Central memory CD4-positive, alpha-beta T cell (primary cell): ENCODE results near the gene EBF3.

Source experiments
- DNase-seq: peaks from one replicate; pipeline ENCODE4 v3.0.0; 2022

The EBF3 gene

GRCh38 chr10:129970465-129971364, 6.6 kb upstream of the EBF3 start:
- DNase-seq: no peak

GRCh38 chr10:129969911-129970464, 5.9 kb upstream of the EBF3 start:
- DNase-seq: no peak

GRCh38 chr10:129969184-129969910, 5.3 kb upstream of the EBF3 start:
- no peak for DNase-seq

- no peak for DNase-seq
Measured at GRCh38 chr10:129968853-129969183, 4.7 kb upstream of the EBF3 start.

GRCh38 chr10:129968020-129968852, 4.2 kb upstream of the EBF3 start:
- DNase-seq: no peak

- DNase-seq: no peak
Measured at GRCh38 chr10:129967579-129968019, 3.5 kb upstream of the EBF3 start.

- no peak for DNase-seq
Measured at GRCh38 chr10:129966889-129967578, 3.0 kb upstream of the EBF3 start.

GRCh38 chr10:129966370-129966888, 2.4 kb upstream of the EBF3 start:
- no peak for DNase-seq

GRCh38 chr10:129965959-129966358, 1.9 kb upstream of the EBF3 start:
- no peak for DNase-seq

GRCh38 chr10:129965425-129965808, 1.3 kb upstream of the EBF3 start:
- DNase-seq: no peak

GRCh38 chr10:129964611-129965424, 744 bp upstream of the EBF3 start:
- DNase-seq: no peak

- no peak for DNase-seq
Measured at GRCh38 chr10:129962872-129963640, 1.0 kb downstream of the EBF3 start.

GRCh38 chr10:129962031-129962871, 1.8 kb downstream of the EBF3 start:
- no peak for DNase-seq

GRCh38 chr10:129961157-129961701, 2.8 kb downstream of the EBF3 start:
- no peak for DNase-seq

GRCh38 chr10:129960481-129961156, 3.5 kb downstream of the EBF3 start:
- no peak for DNase-seq

GRCh38 chr10:129959544-129960480, 4.3 kb downstream of the EBF3 start:
- DNase-seq: no peak
